ENCODE measurements around the gene RGL2. TPM values are rescaled to one million over a fixed set of nuclear protein-coding genes. Genes with fewer than 3 reads are reported as not detected.
A peak's percentile ranks its signal among the peaks of the same experiment; 100 is the strongest.

The RGL2 gene
- total and polyA plus RNA-seq, 10 of the 15 experiments (the other 5 are each of a cell fraction or from before 2014, with no cell fraction given) = 0.84 to 21.2 (median 6.8) TPM

DNA sequence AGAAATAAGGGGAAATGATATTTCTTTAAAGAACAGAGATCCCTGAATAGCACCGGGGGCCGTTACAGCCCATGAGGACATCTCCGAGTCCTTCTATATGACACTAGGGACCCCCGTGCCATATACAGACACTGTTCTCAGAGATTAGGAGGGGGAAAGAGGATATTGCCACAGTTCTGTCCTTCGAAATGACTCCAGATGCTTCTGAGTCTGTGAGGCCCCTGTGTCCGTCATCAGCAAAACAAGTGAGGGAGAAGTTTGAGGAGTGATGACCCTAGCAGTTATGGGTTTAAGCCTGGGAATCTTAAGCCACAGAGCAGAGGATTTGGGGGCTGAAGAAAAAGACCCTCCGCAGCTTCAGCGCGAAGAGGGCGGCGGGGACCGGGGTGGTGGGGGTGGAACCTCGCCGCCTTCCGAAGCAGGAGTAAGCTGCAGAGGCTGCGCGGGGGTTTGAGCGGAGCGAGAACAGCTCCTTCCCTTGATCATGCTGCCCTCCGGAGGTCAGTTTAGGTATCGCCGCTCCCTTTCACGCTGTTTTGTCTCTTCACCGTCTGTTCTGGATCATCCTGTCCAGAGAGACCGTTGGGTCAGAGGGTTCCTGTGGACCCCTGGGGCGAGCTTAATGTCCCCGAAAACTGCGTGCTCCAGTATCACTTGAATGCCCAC is 50.6 kb downstream of the RGL2 start (continued):
- TF ChIP-seq, protein P1, sequence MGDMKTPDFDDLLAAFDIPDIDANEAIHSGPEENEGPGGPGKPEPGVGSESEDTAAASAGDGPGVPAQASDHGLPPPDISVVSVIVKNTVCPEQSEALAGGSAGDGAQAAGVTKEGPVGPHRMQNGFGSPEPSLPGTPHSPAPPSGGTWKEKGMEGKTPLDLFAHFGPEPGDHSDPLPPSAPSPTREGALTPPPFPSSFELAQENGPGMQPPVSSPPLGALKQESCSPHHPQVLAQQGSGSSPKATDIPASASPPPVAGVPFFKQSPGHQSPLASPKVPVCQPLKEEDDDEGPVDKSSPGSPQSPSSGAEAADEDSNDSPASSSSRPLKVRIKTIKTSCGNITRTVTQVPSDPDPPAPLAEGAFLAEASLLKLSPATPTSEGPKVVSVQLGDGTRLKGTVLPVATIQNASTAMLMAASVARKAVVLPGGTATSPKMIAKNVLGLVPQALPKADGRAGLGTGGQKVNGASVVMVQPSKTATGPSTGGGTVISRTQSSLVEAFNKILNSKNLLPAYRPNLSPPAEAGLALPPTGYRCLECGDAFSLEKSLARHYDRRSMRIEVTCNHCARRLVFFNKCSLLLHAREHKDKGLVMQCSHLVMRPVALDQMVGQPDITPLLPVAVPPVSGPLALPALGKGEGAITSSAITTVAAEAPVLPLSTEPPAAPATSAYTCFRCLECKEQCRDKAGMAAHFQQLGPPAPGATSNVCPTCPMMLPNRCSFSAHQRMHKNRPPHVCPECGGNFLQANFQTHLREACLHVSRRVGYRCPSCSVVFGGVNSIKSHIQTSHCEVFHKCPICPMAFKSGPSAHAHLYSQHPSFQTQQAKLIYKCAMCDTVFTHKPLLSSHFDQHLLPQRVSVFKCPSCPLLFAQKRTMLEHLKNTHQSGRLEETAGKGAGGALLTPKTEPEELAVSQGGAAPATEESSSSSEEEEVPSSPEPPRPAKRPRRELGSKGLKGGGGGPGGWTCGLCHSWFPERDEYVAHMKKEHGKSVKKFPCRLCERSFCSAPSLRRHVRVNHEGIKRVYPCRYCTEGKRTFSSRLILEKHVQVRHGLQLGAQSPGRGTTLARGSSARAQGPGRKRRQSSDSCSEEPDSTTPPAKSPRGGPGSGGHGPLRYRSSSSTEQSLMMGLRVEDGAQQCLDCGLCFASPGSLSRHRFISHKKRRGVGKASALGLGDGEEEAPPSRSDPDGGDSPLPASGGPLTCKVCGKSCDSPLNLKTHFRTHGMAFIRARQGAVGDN (IDR thresholded peaks at IDR 0.05) = no peak
- no peak for TF ChIP-seq RUNX3 (IDR thresholded peaks at IDR 0.05; ENCODE audit: low read length)
- TF ChIP-seq TARDBP (IDR thresholded peaks at IDR 0.05; ENCODE audit: borderline replicate concordance) = 0 out of 2 replicates have a peak, but pooled peaks have one; percentile 47
- TF ChIP-seq ZBED1 (IDR thresholded peaks at IDR 0.05; ENCODE audit: borderline replicate concordance) = no peak
- TF ChIP-seq NR2C2 (IDR thresholded peaks at IDR 0.05; ENCODE audit: borderline replicate concordance, control insufficient read depth, insufficient read length, low read depth) = no peak
- TF ChIP-seq HDAC6 (IDR thresholded peaks at IDR 0.05; ENCODE audit: unreplicated experiment) = no peak
- TF ChIP-seq IKZF1 (conservative IDR thresholded peaks at IDR 0.05) = no peak
- no peak for TF ChIP-seq CREB1 (IDR thresholded peaks at IDR 0.05; ENCODE audit: low read depth)
- TF ChIP-seq POLR2AphosphoS2 (IDR thresholded peaks at IDR 0.05; ENCODE audit: low read depth, low read length) = no peak
- TF ChIP-seq ESRRA (IDR thresholded peaks at IDR 0.05; ENCODE audit: low read length) = no peak
- no peak for TF ChIP-seq NFIC (IDR thresholded peaks at IDR 0.05; ENCODE audit: low read depth, low read length)
- TF ChIP-seq EZH2 (IDR thresholded peaks at IDR 0.05; ENCODE audit: borderline replicate concordance, control insufficient read depth, low read depth, low read length) = no peak
- TF ChIP-seq MTA2 (IDR thresholded peaks at IDR 0.05; ENCODE audit: low read depth) = no peak
- TF ChIP-seq STAT3 (IDR thresholded peaks at IDR 0.05; ENCODE audit: low read depth, low read length) = no peak
- no peak for TF ChIP-seq BACH1 (IDR thresholded peaks at IDR 0.05; ENCODE audit: borderline replicate concordance)
- no peak for TF ChIP-seq EP300 (IDR thresholded peaks at IDR 0.05; ENCODE audit: borderline replicate concordance in 1 of 2, control insufficient read depth in 1 of 2, low read depth in 2 of 2, low read length in 2 of 2)
- TF ChIP-seq CBFB (IDR thresholded peaks at IDR 0.05; ENCODE audit: low read depth) = no peak
- TF ChIP-seq E2F4 (IDR thresholded peaks at IDR 0.05; ENCODE audit: low read depth, low read length) = no peak
- no peak for TF ChIP-seq FOS (IDR thresholded peaks at IDR 0.05; ENCODE audit: borderline replicate concordance, extremely low read depth, insufficient read length)
- TF ChIP-seq YBX1 (IDR thresholded peaks at IDR 0.05) = no peak
- no peak for TF ChIP-seq IRF5 (IDR thresholded peaks at IDR 0.05; ENCODE audit: borderline replicate concordance)
- no peak for TF ChIP-seq CBX5 (IDR thresholded peaks at IDR 0.05; ENCODE audit: low read depth)
- no peak for TF ChIP-seq RCOR1 (conservative IDR thresholded peaks at IDR 0.05; ENCODE audit: low read depth, low read length)
- no peak for TF ChIP-seq HSF1 (IDR thresholded peaks at IDR 0.05; ENCODE audit: low read depth, low read length)
- TF ChIP-seq NR2F1 (conservative IDR thresholded peaks at IDR 0.05) = no peak
